IMR-90 (cell line): ENCODE data around the gene NGEF. TPM values are rescaled to one million over a fixed set of nuclear protein-coding genes. Genes with fewer than 3 reads are reported as not detected.

Source experiments
- ATAC-seq: fragments of 200-7000 bp; cut with Tn5 transposase; 2 replicates; pipeline ENCODE4 v1.9.1; 2020; ENCODE audit warnings: low read depth, mild to moderate bottlenecking, moderate library complexity
- BruUV-seq: library from RNA; stranded (reverse); fragments of 400-500 nt; replicated peaks from 2 replicates; lab custom pipeline; 2021; lab: Mats Ljungman, UMichigan
- CTCF ChIA-PET: fragments of 300-600 bp; formaldehyde crosslinking; extraction: SDS; loops from one replicate; lab custom pipeline; 2021; ENCODE audit warnings: antibody characterized with exemption; lab: Yijun Ruan, JAX
- POLR2A ChIA-PET: fragments of 300-600 bp; sonication (Branson Sonifier 250); formaldehyde crosslinking; loops from one replicate; lab custom pipeline; 2022; ENCODE audit warnings: antibody characterized with exemption; ENCODE audit not compliant: unreplicated experiment; lab: Charles Lee
- DNase-seq: peaks from one replicate; pipeline ENCODE4 v3.0.0; 2013
- H2AFZ ChIP-seq: replicated peaks from 2 replicates; pipeline ENCODE3; 2013; ENCODE audit warnings: low read length, mild to moderate bottlenecking; ENCODE audit not compliant: poor library complexity
- H2AK5ac ChIP-seq: 2 replicates; pipeline ENCODE4 v1.6.1; 2013; ENCODE audit warnings: low read depth, low read length, inconsistent platforms
- H2AK9ac ChIP-seq: replicated peaks from 2 replicates; pipeline ENCODE3; 2013; ENCODE audit warnings: mild to moderate bottlenecking, low read depth, low read length, moderate library complexity; ENCODE audit not compliant: poor library complexity
- H2BK120ac ChIP-seq: 2 replicates; pipeline ENCODE4 v1.6.1; 2013; ENCODE audit warnings: low read depth, low read length, inconsistent platforms
- H2BK15ac ChIP-seq: 3 replicates; pipeline ENCODE4 v1.6.1; 2013; ENCODE audit warnings: low read depth, low read length, inconsistent platforms
- H2BK20ac ChIP-seq: 2 replicates; pipeline ENCODE4 v1.6.1; 2013; ENCODE audit warnings: low read depth, mild to moderate bottlenecking, inconsistent platforms, low read length, moderate library complexity
- H2BK5ac ChIP-seq: 2 replicates; pipeline ENCODE4 v1.6.1; 2013; ENCODE audit warnings: mild to moderate bottlenecking, low read depth, low read length, inconsistent platforms; ENCODE audit not compliant: poor library complexity, severe bottlenecking
- H3K14ac ChIP-seq: replicated peaks from 2 replicates; pipeline ENCODE4 v1.6.1; 2013; ENCODE audit warnings: low read depth, low read length, inconsistent platforms
- H3K18ac ChIP-seq: 2 replicates; pipeline ENCODE4 v1.6.1; 2013; ENCODE audit warnings: low read depth, low read length, control low read depth
- H3K23ac ChIP-seq: 2 replicates; pipeline ENCODE4 v1.6.1; 2013; ENCODE audit warnings: low read depth, low read length, inconsistent platforms
- H3K27ac ChIP-seq: 2 replicates; pipeline ENCODE4 v1.5.1; 2013; ENCODE audit warnings: mild to moderate bottlenecking, control low read depth, low read length; ENCODE audit not compliant: insufficient read depth
- H3K27me3 ChIP-seq: 2 replicates; pipeline ENCODE4 v1.6.1; 2013; ENCODE audit warnings: low read length; ENCODE audit not compliant: control insufficient read depth, insufficient read depth
- H3K36me3 ChIP-seq: 2 replicates; pipeline ENCODE4 v1.6.1; 2013; ENCODE audit warnings: low read length, mixed read lengths; ENCODE audit not compliant: control insufficient read depth, insufficient read depth
- H3K4ac ChIP-seq: 2 replicates; pipeline ENCODE4 v1.6.1; 2013; ENCODE audit warnings: low read depth, low read length, inconsistent platforms
- H3K4me1 ChIP-seq: 2 replicates; pipeline ENCODE4 v1.6.1; 2013; ENCODE audit warnings: low read length, mixed read lengths; ENCODE audit not compliant: control insufficient read depth, insufficient read depth
- H3K4me2 ChIP-seq: 2 replicates; pipeline ENCODE4 v1.6.1; 2013; ENCODE audit warnings: low read depth, mild to moderate bottlenecking, control low read depth, low read length, moderate library complexity
- H3K4me3 ChIP-seq: 2 replicates; pipeline ENCODE4 v1.5.1; 2013; ENCODE audit warnings: low read depth, mild to moderate bottlenecking, control low read depth, low read length, moderate library complexity; ENCODE audit not compliant: insufficient read depth
- H3K56ac ChIP-seq: 2 replicates; pipeline ENCODE4 v1.6.1; 2013; ENCODE audit warnings: low read length, inconsistent platforms; ENCODE audit not compliant: insufficient read depth; ENCODE audit errors: extremely low read depth
- H3K79me1 ChIP-seq, 2 experiments: 2 replicates each; pipeline ENCODE4 v1.6.1; 2013; ENCODE audit warnings: low read length in 2 of 2, inconsistent platforms in 1 of 2, low read depth in 1 of 2
- H3K9ac ChIP-seq: 2 replicates; pipeline ENCODE4 v1.6.1; 2013; ENCODE audit warnings: low read depth, low read length, control low read depth
- H3K9me1 ChIP-seq: 2 replicates; pipeline ENCODE4 v1.6.1; 2013; ENCODE audit warnings: low read length, inconsistent platforms; ENCODE audit not compliant: insufficient read depth
- H3K9me3 ChIP-seq: 2 replicates; pipeline ENCODE4 v1.6.1; 2013; ENCODE audit warnings: low read length; ENCODE audit not compliant: control insufficient read depth, insufficient read depth
- H4K20me1 ChIP-seq: 2 replicates; pipeline ENCODE4 v1.6.1; 2013; ENCODE audit warnings: low read length, inconsistent platforms; ENCODE audit not compliant: insufficient read depth
- H4K5ac ChIP-seq: 2 replicates; pipeline ENCODE4 v1.6.1; 2013; ENCODE audit warnings: mild to moderate bottlenecking, low read depth, low read length, control low read depth
- H4K8ac ChIP-seq, 2 experiments: 2 replicates each; pipeline ENCODE4 v1.6.1; 2013; ENCODE audit warnings: low read depth in 2 of 2, low read length in 2 of 2, control low read depth in 1 of 2, inconsistent platforms in 1 of 2
- H4K91ac ChIP-seq: 2 replicates; pipeline ENCODE4 v1.6.1; 2013; ENCODE audit warnings: low read depth, low read length, inconsistent platforms; ENCODE audit not compliant: insufficient read depth
- BHLHE40 ChIP-seq: fragments of 150-350 bp; IDR thresholded peaks from 2 replicates; pipeline ENCODE4 v1.6.1; 2016; ENCODE audit warnings: mild to moderate bottlenecking, low read depth, low read length
- CEBPB ChIP-seq: IDR thresholded peaks from 2 replicates; pipeline ENCODE4 v1.6.1; 2012; ENCODE audit warnings: low read depth, low read length, improper control_type of control experiment
- CHD1 ChIP-seq: IDR thresholded peaks from 2 replicates; pipeline ENCODE4 v1.6.1; 2012; ENCODE audit warnings: low read depth, low read length, improper control_type of control experiment
- CTCF ChIP-seq: conservative IDR thresholded peaks from 2 replicates; pipeline ENCODE4 v1.5.1; 2012; ENCODE audit warnings: mild to moderate bottlenecking, low read depth, low read length, improper control_type of control experiment
- ELK1 ChIP-seq: fragments of 150-350 bp; IDR thresholded peaks from 2 replicates; pipeline ENCODE4 v1.6.1; 2016; ENCODE audit warnings: low read depth, mild to moderate bottlenecking, low read length, moderate library complexity, borderline replicate concordance
- FOS ChIP-seq: fragments of 150-350 bp; IDR thresholded peaks from 2 replicates; pipeline ENCODE4 v1.6.1; 2016; ENCODE audit warnings: low read depth, low read length
- MAFK ChIP-seq: IDR thresholded peaks from 2 replicates; pipeline ENCODE4 v1.6.1; 2012; ENCODE audit warnings: low read depth, low read length, improper control_type of control experiment
- MAZ ChIP-seq: IDR thresholded peaks from 2 replicates; pipeline ENCODE4 v1.6.1; 2012; ENCODE audit warnings: low read depth, mild to moderate bottlenecking, low read length, improper control_type of control experiment, moderate library complexity, borderline replicate concordance
- MXI1 ChIP-seq: IDR thresholded peaks from 2 replicates; pipeline ENCODE4 v1.6.1; 2012; ENCODE audit warnings: low read depth, mild to moderate bottlenecking, low read length, moderate library complexity, borderline replicate concordance
- NFE2L2 ChIP-seq: fragments of 150-350 bp; IDR thresholded peaks from 2 replicates; pipeline ENCODE4 v1.6.1; 2016; ENCODE audit warnings: low read depth, mild to moderate bottlenecking, low read length
- POLR2A ChIP-seq: IDR thresholded peaks from 2 replicates; pipeline ENCODE4 v1.6.1; 2012; ENCODE audit warnings: mild to moderate bottlenecking, low read depth, low read length
- RAD21 ChIP-seq: IDR thresholded peaks from 2 replicates; pipeline ENCODE4 v1.6.1; 2012; ENCODE audit warnings: low read length, improper control_type of control experiment
- RCOR1 ChIP-seq: IDR thresholded peaks from 2 replicates; pipeline ENCODE4 v1.6.1; 2012; ENCODE audit warnings: mild to moderate bottlenecking, low read length, improper control_type of control experiment; ENCODE audit not compliant: insufficient replicate concordance
- RFX5 ChIP-seq: IDR thresholded peaks from 2 replicates; pipeline ENCODE4 v1.8.0; 2012; ENCODE audit warnings: low read depth, mild to moderate bottlenecking, low read length, moderate library complexity
- SMC3 ChIP-seq: fragments of 150-350 bp; IDR thresholded peaks from 2 replicates; pipeline ENCODE4 v1.6.1; 2016; ENCODE audit warnings: low read depth, mild to moderate bottlenecking, antibody characterized with exemption, low read length, moderate library complexity
- USF2 ChIP-seq: fragments of 150-350 bp; IDR thresholded peaks from 2 replicates; pipeline ENCODE4 v1.6.1; 2017; ENCODE audit warnings: mild to moderate bottlenecking, antibody characterized with exemption, low read length, low read depth
- WGBS, 2 experiments: methylation state at CpG; one replicate each; pipeline versions ENCODE4 v1.1.5 to v1.1.7; 2013; ENCODE audit warnings: missing lambda C conversion rate in 2 of 2; ENCODE audit not compliant: insufficient read length in 1 of 2; ENCODE audit errors: extremely low coverage in 2 of 2; 5-methylcytosine and 5-hydroxymethylcytosine counted together
- dilution Hi-C: fragments of 300-500 bp; cut with HindIII; formaldehyde crosslinking; loops from one replicate; pipeline ENCODE4 v1.14.3; 2018; ENCODE audit warnings: low sequenced_read_pairs; ENCODE audit not compliant: unreplicated experiment
- in situ Hi-C: fragments of 300-500 bp; cut with MboI; formaldehyde crosslinking; loops from 3 replicates; pipeline ENCODE4 v1.14.3; 2019; ENCODE audit warnings: low sequenced_read_pairs, inconsistent platforms, mixed read lengths
- intact Hi-C: fragments of 100-400 bp; cut with micrococcal nuclease; formaldehyde crosslinking; loops from 2 replicates; pipeline ENCODE4 v1.10.0; 2022
- polyA plus RNA-seq, 3 experiments: library from polyadenylated mRNA; depleted of rRNA; stranded (reverse); fragments of >200 nt; gene quantifications; 2 replicates each; pipeline ENCODE4 v1.2.3, GENCODE V29; 2012; ENCODE audit warnings: low replicate concordance in 1 of 3
- total RNA-seq: library from RNA; depleted of rRNA; stranded (reverse); fragments of >200 nt; gene quantifications from 2 replicates; pipeline ENCODE4 v1.2.3, GENCODE V29; 2012

NGEF gene
- total and polyA plus RNA-seq, 2 of the 4 experiments (the other 2 are of a cell fraction), result 1.1 to 1.7 TPM

GRCh38 chr2:232919141-232919540 is 93.9 kb downstream of the NGEF start:
- CTCF ChIA-PET, result no interaction called here

More at GRCh38 chr2:232919141-232919540, 93.9 kb downstream of the NGEF start:
- H3K18ac ChIP-seq, result no peak overlapping the region
- H3K9me3 ChIP-seq, result no peaks in the 10 kb centered on the region; the same call in 1 of the 2 replicates
- no peak for ATAC-seq
- no peak overlapping the region for H2AK5ac ChIP-seq
- in situ Hi-C loops (no loop called here), intact Hi-C loops (no loop called here), dilution Hi-C loops (no loop called here)
- no peak overlapping the region for H2BK5ac ChIP-seq
- no peak overlapping the region for H4K5ac ChIP-seq
- H3K4me1 ChIP-seq, result no peaks in the 10 kb centered on the region
- BruUV-seq, result no TSS peak
- no peak overlapping the region for H3K4me3 ChIP-seq
- no peak overlapping the region for H3K9ac ChIP-seq
- H2BK20ac ChIP-seq, result no peak overlapping the region
- no peak overlapping the region for H2BK15ac ChIP-seq
- H3K36me3 ChIP-seq, result no peaks in the 10 kb centered on the region
- DNase-seq, result no peak
- H2BK120ac ChIP-seq, result no peak overlapping the region
- H4K20me1 ChIP-seq, result no peaks in the 10 kb centered on the region
- H3K27ac ChIP-seq, result no peak overlapping the region
- TF ChIP-seq CEBPB, result no peak
- no peak for TF ChIP-seq MAZ
- no peak for TF ChIP-seq BHLHE40
- TF ChIP-seq RCOR1, result no peak
- TF ChIP-seq MXI1, result no peak
- no peak for TF ChIP-seq RAD21
- TF ChIP-seq CTCF, result no peak
- TF ChIP-seq MAFK, result no peak
- TF ChIP-seq SMC3, result no peak
- TF ChIP-seq POLR2A, result no peak
- no peak for TF ChIP-seq NFE2L2
- TF ChIP-seq ELK1, result no peak
- TF ChIP-seq USF2, result no peak
- TF ChIP-seq RFX5, result no peak
- TF ChIP-seq FOS, result no peak
- no peak for TF ChIP-seq CHD1
- POLR2A ChIA-PET, result no interaction called here
- H3K4me2 ChIP-seq, result no peak overlapping the region
- no peak overlapping the region for H3K4ac ChIP-seq
- H3K14ac ChIP-seq, result no peak overlapping the region
- no peak overlapping the region for H4K8ac ChIP-seq
- H3K56ac ChIP-seq, result no peak overlapping the region
- peaks cover 18% of the 10 kb centered on the region for H3K27me3 ChIP-seq
- no peak overlapping the region for H2AFZ ChIP-seq
- H3K23ac ChIP-seq, result no peak overlapping the region
- H3K79me1 ChIP-seq, result no peaks in the 10 kb centered on the region
- 100% methylated on average over 4 of the region's 6 CpGs; no CpG with 5 or more reads in 1 of the 2 experiments for WGBS, 2 experiments
- H2AK9ac ChIP-seq, result no peak overlapping the region
- no peak overlapping the region for H4K91ac ChIP-seq
- no peaks in the 10 kb centered on the region; the same call in 1 of the 2 replicates for H3K9me1 ChIP-seq
